GM19239 (cell line): ENCODE data around the gene GRIA1.

Source experiments
- DNase-seq: peaks from one replicate; pipeline ENCODE4 v3.0.0; 2011; ENCODE audit warnings: low spot score; ENCODE audit not compliant: insufficient read length
- FAIRE-seq: peaks from 2 replicates; lab custom pipeline; 2011; peaks lifted over from hg19 to GRCh38; lab: Jason Lieb, UNC

GRIA1 gene

GRCh38 chr5:153756540-153756939, 266.1 kb downstream of the GRIA1 start:
- DNase-seq (no peak), FAIRE-seq (no peak)

DNA sequence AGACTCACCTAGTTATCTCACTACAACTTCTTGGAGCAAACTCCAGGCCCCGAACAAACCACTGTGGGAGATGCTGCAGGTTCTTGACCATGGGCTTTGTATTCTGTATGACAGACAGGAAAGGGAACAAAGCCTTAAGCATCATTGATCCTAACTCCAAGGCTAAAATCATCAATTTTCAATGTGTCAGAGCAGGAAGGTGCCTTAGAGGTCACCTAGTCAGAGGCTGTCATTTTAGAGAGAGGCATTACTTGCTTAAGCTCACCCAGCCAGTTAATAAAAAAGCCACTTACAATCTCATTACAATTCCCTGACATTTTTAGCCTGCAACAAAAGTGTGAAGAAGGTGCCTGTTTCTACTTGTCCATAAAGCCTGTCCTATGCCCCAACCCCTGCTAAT, 275.5 kb downstream of the GRIA1 start:
- FAIRE-seq (no peak), DNase-seq (no peak)

DNA sequence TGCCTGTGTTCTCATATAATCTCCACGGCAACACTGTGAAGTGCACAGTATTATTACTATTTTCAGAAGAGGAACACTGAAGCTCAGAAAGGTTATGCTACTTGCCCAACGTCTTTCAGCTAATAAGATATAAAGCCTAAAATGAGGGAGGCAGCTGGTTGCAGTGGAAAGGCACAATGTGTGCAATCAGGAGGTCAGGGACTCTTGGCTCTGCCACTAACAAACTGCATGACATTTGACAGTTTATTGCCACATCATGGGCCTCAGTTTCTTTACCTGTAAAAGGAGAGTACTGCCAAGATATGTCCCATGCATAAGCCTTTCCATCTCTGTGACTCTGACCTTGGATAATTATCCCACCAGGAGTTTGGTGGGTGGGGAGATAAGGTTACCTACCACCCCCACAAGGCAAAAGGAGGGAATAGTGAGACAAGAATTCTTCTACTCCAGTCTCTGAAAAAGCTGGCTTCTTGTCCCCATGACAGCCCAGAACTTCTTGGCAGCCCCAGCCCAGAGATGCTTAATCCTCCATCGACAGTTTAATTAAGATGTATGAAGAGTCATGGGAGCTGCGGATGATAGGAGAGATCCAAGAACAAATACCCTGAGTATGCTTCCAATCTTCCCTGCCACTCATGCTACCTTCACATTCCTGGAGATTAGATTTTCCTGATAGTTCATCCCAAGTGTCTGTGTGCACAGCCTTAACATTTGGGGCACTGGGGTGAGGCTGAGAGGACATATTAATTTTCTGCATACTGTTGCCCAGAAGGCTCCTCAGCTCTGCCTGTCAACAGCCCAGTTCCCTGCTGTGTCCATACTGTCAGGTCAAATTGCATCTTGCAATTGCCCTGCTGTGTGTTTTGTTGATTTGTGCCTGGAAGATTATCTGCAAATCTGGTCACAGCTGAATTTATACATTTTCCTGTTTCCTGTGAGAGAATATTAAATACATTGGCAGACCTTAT, 277.0 kb downstream of the GRIA1 start:
- no peak for FAIRE-seq
- DNase-seq, result no peak

- no peak for FAIRE-seq
- DNase-seq, result no peak
These were observed 279.6 kb downstream of the GRIA1 start for GRCh38 chr5:153770066-153770465.

DNA sequence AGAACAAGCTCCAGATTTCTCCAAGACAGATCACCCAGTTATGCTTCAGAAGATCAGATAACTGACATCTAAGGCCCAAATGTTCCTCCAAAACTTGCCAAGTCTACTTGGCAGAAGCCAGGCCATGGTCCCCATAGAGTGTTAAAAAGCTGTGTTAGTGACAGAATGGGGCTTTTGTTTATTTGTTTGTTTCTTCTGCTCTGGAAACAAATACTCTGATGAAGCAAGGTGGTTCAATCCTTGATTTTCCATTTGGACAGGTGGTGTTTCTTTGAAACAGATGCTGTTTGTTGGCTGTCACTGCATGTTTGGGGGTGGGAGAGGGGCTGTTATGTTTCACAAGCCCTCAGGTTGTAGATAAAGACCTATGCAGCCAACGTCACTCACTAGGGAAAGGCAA, 284.2 kb downstream of the GRIA1 start:
- no peak for FAIRE-seq

DNA sequence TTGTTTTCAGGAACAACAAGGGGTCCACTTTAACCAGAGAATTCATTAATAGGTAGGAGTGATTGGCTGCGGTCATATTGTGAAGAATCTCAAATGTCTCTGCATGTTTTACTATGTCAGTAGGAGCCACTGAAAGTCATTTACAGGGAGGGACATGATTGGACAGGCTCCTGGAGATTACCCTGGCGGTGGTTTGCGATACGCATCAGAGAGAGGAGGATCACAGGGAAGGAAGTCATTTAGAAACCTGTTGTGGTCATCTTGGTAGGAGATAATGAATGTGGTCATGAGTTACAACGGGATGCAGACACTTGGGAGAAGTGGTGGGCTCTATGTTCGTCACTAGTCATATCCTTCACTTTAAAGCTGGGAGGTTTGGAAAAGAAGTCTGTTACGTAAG, 285.5 kb downstream of the GRIA1 start:
- FAIRE-seq, result no peak
- no peak for DNase-seq

More for the DNA sequence above, 284.2 kb downstream of the GRIA1 start:
- no peak for DNase-seq

DNA sequence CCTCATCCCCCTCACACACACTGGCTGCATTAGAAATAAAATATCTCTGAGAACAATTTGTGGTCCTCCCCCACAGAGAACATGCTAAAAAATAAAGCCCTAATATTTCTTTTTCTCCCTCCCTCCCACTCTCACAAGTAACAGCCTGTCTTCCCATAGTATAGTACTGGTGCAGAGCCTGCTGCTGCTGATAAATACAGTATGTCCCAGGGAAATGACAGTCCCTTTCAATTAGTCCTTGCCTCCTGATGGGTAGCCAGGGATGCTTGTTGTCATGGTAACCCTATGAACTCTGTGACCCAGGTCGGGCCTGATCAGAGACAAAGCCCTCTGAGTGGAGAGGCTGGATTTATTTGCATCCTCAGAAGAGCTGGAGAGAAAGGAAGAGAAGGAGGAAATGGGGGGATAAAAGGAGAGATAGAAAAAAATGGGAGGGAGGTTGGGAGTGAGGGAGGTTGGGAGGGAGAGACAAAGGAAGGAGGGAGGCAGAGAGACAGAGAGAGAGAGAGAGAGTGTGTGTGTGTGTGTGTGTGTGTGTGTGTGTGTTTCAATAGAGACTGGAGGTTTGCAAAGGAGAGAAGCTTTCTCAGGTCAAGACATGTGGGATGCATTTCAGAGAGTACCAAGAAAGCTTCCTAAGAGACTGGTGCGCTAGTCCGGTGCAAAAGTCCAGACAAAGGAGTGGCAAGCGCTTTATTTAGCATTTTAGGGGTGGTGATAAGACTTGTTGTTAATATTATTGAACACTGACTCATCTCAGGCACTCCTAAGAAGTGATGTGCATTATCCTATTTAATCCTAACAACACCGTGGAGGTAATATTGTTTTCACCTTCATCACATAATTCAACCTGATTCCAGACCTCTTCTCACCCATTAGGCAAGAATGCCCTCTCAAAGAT, 287.5 kb downstream of the GRIA1 start:
- no peak for FAIRE-seq
- DNase-seq, result no peak

DNA sequence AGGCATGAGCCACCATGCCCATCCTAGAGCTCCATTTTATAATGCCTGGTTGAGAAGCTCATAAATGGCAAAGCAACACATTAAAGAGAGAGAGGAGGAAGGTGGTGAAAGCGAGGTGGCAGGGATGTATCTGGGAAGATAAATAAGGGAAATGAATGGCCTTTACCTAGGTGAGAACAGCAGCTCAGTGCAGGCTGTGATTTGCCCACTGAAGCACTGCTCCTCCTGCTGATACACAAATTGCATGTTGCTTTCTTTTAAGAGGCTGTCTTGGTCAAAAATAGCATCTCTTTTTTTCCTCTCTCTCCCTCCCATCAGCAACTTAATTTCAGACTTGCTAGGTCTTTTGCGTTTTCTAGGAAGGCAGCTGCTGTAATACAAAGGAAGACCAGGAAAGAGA, 289.4 kb downstream of the GRIA1 start:
- DNase-seq, result no peak
- FAIRE-seq, result no peak

- FAIRE-seq, result no peak
- no peak for DNase-seq
These were observed 290.6 kb downstream of the GRIA1 start for GRCh38 chr5:153780876-153781705.

GRCh38 chr5:153782589-153783361, 292.3 kb downstream of the GRIA1 start:
- FAIRE-seq (no peak), DNase-seq (no peak)

DNA sequence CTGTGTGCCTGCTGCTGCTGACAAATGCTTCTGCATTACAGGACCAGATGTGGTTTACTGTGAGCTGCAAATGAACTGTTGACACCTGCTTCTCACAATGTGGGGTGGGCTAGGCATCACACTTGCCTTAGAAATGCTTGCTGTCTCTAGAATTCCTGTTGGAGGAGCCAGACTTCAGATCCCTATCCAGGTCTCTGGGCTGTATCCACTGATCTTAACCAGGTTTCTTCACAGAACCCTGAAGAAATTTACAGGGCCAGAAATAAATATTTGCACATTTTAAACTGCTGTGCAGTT, 292.8 kb downstream of the GRIA1 start:
- DNase-seq (no peak), FAIRE-seq (no peak)

- DNase-seq (no peak), FAIRE-seq (no peak)
These were observed 293.8 kb downstream of the GRIA1 start for GRCh38 chr5:153784277-153784676.

- DNase-seq, result no peak
- no peak for FAIRE-seq
These were observed 300.9 kb downstream of the GRIA1 start for GRCh38 chr5:153791339-153791738.

GRCh38 chr5:153792305-153792704, 301.8 kb downstream of the GRIA1 start:
- no peak for DNase-seq
- FAIRE-seq, result no peak

DNA sequence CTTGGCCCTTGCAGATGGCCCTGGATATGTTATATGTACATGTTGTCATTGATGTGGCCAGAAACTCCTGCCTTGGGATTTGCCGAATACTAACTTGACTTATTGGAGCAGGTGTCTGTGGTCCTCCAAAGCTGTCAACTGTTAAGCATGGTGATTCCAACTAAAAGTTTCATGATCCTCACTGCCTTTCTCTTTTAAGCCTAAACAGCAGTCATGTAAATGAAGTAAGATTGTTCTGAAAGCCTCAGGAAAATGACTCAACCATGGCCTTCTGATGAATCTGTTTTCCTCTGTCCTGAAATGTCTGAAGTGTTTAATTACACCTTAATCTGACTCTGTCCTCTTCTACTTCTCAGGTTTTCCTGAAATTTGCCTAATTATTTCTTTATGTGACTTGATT, 303.2 kb downstream of the GRIA1 start:
- no peak for DNase-seq
- FAIRE-seq, result no peak

DNA sequence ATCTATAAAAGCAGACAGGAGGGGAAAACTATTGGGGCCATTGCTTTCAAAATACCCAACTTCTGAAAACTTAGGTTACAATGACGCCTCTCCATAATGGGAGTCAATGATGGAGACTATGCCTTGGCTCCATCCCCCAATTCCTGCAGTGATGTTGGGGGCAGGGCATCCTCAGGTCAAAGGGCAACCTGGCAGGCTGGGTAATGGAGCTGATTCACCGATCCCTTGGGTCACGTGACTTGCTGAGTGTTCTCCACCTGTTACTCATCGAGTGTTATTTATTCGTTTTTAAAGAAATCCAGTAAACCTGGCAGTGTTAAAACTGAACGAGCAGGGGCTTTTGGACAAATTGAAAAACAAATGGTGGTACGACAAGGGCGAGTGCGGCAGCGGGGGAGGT, 303.9 kb downstream of the GRIA1 start:
- FAIRE-seq, result no peak
- no peak for DNase-seq

- DNase-seq (no peak), FAIRE-seq (no peak)
These were observed 306.1 kb downstream of the GRIA1 start for GRCh38 chr5:153796527-153796926.

DNA sequence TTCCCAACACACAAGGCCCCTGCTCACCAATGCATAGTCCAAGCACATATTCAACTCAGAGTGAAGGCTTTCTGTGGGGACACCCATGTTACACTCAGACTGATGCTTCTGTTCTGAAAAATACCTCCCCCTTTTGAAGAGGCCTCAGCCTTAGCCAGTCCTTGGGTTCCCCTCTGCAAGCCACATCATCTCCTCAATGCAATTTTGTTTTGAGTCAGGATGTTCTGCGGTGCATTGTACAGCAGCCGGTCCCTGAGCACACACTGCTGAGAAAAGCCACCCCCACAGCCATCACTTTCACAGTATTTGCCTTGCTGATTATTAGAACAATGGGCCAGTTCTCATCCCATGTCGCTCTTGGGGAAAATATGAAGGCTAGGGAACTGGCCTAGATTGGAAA, 307.0 kb downstream of the GRIA1 start:
- FAIRE-seq, result no peak
- no peak for DNase-seq

GRCh38 chr5:153798830-153799229, 308.4 kb downstream of the GRIA1 start:
- no peak for DNase-seq
- FAIRE-seq, result no peak

DNA sequence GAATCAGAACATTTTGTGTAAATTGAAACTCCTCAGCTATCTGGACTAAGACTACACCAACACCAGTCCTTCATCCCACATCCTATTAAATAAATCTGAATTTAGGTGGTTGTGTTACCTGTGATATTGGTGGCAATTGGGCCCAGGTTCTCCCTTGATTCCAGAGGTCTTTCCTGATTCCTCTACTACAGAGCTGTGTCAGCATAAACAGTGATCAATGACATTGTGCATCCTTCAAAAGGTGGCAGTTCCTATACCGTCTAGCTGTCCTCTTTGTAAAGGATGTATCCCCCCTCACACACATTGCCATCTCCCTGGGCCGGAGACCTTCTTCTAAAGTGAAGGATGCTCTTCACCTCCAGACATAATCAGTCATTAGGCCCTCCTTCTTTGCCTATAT, 309.0 kb downstream of the GRIA1 start:
- DNase-seq (no peak), FAIRE-seq (no peak)
